Suprapubic skin (tissue), 4 donors: ENCODE measurements around the gene DUSP15.

Experiments used
- CTCF ChIP-seq, 2 donors: fragments of 200-600 bp in 1 of 2; fragments of 450-650 bp in 1 of 2; sonication (generic) in 1 of 2; IDR thresholded peaks; one replicate each; pipeline ENCODE4 v1.5.1; 2016 to 2019; ENCODE audit warnings: antibody characterized with exemption in 2 of 2, mild to moderate bottlenecking in 1 of 2, moderate library complexity in 1 of 2
- POLR2A ChIP-seq, 2 donors: fragments of 450-650 bp; IDR thresholded peaks; one replicate each; pipeline ENCODE4 v1.6.1; 2017; ENCODE audit warnings: antibody characterized with exemption in 2 of 2, mild to moderate bottlenecking in 2 of 2, moderate library complexity in 2 of 2
- POLR2AphosphoS5 ChIP-seq, 3 donors: sonication (generic); formaldehyde crosslinking; IDR thresholded peaks; one replicate each; pipeline ENCODE4 v1.6.1; 2017; ENCODE audit warnings: antibody characterized with exemption in 3 of 3

- TF ChIP-seq POLR2A (IDR thresholded peaks at IDR 0.05), result no peak
- TF ChIP-seq CTCF (IDR thresholded peaks at IDR 0.05), result no peak
- TF ChIP-seq POLR2AphosphoS5 (IDR thresholded peaks at IDR 0.05), result no peak
Observed at GRCh38 chr20:31823360-31824124, 46.8 kb downstream of the DUSP15 start.
